DOHH2 (cell line): Measurements from ENCODE around the gene ZNF732.

Source experiments
- EZH2phosphoT487 ChIP-seq: fragments of 200-600 bp; sonication (generic); IDR thresholded peaks from 2 replicates; pipeline ENCODE4 v1.6.1; 2017; ENCODE audit warnings: borderline replicate concordance, mild to moderate bottlenecking, antibody characterized with exemption, low read length, moderate library complexity, mixed read lengths
- TF ChIP-seq, protein P1 (sequence below): fragments of 200-600 bp; sonication (generic); IDR thresholded peaks from one replicate; pipeline ENCODE4 v1.5.1; 2014; ENCODE audit warnings: antibody characterized with exemption, mild to moderate bottlenecking, low read depth, low read length; ENCODE audit not compliant: poor library complexity, severe bottlenecking

DNA sequence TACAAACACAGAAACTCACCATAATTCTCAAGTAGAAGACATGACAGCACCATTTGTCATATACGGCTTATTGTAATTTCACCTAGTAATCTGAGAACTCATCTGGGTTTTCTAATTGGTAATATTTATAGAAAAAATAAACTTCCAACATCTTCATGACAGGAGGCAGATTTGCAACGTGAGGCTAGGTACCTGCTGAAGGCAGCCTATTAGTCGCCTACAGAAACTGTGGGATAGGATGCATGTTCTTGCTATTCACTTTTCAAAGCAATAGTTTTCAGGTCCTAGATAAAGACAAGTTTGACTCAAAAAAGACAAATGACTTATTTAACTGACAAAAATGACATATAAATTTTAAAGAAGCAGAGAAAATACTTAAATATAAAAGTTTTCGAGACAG lies 2.9 kb downstream of the ZNF732 start:
- TF ChIP-seq, protein P1, sequence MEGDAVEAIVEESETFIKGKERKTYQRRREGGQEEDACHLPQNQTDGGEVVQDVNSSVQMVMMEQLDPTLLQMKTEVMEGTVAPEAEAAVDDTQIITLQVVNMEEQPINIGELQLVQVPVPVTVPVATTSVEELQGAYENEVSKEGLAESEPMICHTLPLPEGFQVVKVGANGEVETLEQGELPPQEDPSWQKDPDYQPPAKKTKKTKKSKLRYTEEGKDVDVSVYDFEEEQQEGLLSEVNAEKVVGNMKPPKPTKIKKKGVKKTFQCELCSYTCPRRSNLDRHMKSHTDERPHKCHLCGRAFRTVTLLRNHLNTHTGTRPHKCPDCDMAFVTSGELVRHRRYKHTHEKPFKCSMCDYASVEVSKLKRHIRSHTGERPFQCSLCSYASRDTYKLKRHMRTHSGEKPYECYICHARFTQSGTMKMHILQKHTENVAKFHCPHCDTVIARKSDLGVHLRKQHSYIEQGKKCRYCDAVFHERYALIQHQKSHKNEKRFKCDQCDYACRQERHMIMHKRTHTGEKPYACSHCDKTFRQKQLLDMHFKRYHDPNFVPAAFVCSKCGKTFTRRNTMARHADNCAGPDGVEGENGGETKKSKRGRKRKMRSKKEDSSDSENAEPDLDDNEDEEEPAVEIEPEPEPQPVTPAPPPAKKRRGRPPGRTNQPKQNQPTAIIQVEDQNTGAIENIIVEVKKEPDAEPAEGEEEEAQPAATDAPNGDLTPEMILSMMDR: no peak
- no peak for TF ChIP-seq EZH2phosphoT487
